Stimulated activated naive CD8-positive, alpha-beta T cell treated with anti-CD3 and anti-CD28 coated beads, Interleukin-15, Interleukin-2, amounts not matched to agents 100 ng/mL and 50 ng/mL, for 24 hours (primary cell): ENCODE measurements around the gene RAD52.

Experiments used
- H3K27ac Mint-ChIP-seq: one replicate; pipeline ENCODE4 v1.8.0; 2021; ENCODE audit warnings: mild to moderate bottlenecking, mixed read lengths
- H3K27me3 Mint-ChIP-seq: one replicate; pipeline ENCODE4 v1.8.0; 2021; ENCODE audit warnings: mixed read lengths
- H3K36me3 Mint-ChIP-seq: one replicate; pipeline ENCODE4 v1.8.0; 2021; ENCODE audit warnings: low read depth, mixed read lengths
- H3K4me1 Mint-ChIP-seq: one replicate; pipeline ENCODE4 v1.8.0; 2021; ENCODE audit warnings: low read depth, mixed read lengths
- H3K4me3 Mint-ChIP-seq: one replicate; pipeline ENCODE4 v1.8.0; 2021; ENCODE audit warnings: mild to moderate bottlenecking, mixed read lengths
- H3K9me3 Mint-ChIP-seq: one replicate; pipeline ENCODE4 v1.8.0; 2021; ENCODE audit warnings: mixed read lengths

Gene RAD52

GRCh38 chr12:912466-913235, 36.8 kb downstream of the RAD52 start:
- H3K36me3 Mint-ChIP-seq: peaks cover 88% of the 10 kb centered on the region
- H3K27me3 Mint-ChIP-seq: no peaks in the 10 kb centered on the region
- H3K9me3 Mint-ChIP-seq: no peaks in the 10 kb centered on the region
- H3K4me1 Mint-ChIP-seq: peaks cover 20% of the 10 kb centered on the region
- no peak overlapping the region for H3K27ac Mint-ChIP-seq
- H3K4me3 Mint-ChIP-seq: no peak overlapping the region

GRCh38 chr12:911191-911826, 38.2 kb downstream of the RAD52 start:
- Mint-ChIP-seq H3K4me3 (no peak overlapping the region), H3K27ac (no peak overlapping the region), H3K4me1 (peaks cover 20% of the 10 kb centered on the region), H3K36me3 (peaks cover 86% of the 10 kb centered on the region), H3K27me3 (no peaks in the 10 kb centered on the region), H3K9me3 (no peaks in the 10 kb centered on the region)

GRCh38 chr12:910416-910815, 39.1 kb downstream of the RAD52 start:
- Mint-ChIP-seq H3K4me1 (peaks cover 23% of the 10 kb centered on the region), H3K27me3 (no peaks in the 10 kb centered on the region), H3K27ac (peak overlapping the region; percentile 63), H3K9me3 (no peaks in the 10 kb centered on the region), H3K4me3 (no peak overlapping the region), H3K36me3 (peaks cover 86% of the 10 kb centered on the region)

GRCh38 chr12:909861-910260, 39.6 kb downstream of the RAD52 start:
- H3K36me3 Mint-ChIP-seq: peaks cover 86% of the 10 kb centered on the region
- H3K4me1 Mint-ChIP-seq: peaks cover 23% of the 10 kb centered on the region
- no peaks in the 10 kb centered on the region for H3K9me3 Mint-ChIP-seq
- H3K4me3 Mint-ChIP-seq: no peak overlapping the region
- peak overlapping the region; percentile 54 for H3K27ac Mint-ChIP-seq
- no peaks in the 10 kb centered on the region for H3K27me3 Mint-ChIP-seq

- no peaks in the 10 kb centered on the region for H3K9me3 Mint-ChIP-seq
- peaks cover 23% of the 10 kb centered on the region for H3K4me1 Mint-ChIP-seq
- peak overlapping the region; percentile 66 for H3K27ac Mint-ChIP-seq
- no peak overlapping the region for H3K4me3 Mint-ChIP-seq
- no peaks in the 10 kb centered on the region for H3K27me3 Mint-ChIP-seq
- H3K36me3 Mint-ChIP-seq: peaks cover 85% of the 10 kb centered on the region
These were observed 41.9 kb downstream of the RAD52 start for GRCh38 chr12:907413-908185.

GRCh38 chr12:906062-906585, 43.4 kb downstream of the RAD52 start:
- Mint-ChIP-seq H3K27ac (peak overlapping the region; percentile 24), H3K9me3 (no peaks in the 10 kb centered on the region), H3K4me1 (peaks cover 23% of the 10 kb centered on the region), H3K36me3 (peaks cover 90% of the 10 kb centered on the region), H3K27me3 (no peaks in the 10 kb centered on the region), H3K4me3 (no peak overlapping the region)

GRCh38 chr12:905261-906031, 44.0 kb downstream of the RAD52 start:
- Mint-ChIP-seq H3K4me3 (no peak overlapping the region), H3K27ac (peak overlapping the region; percentile 38), H3K4me1 (peaks cover 23% of the 10 kb centered on the region), H3K36me3 (peaks cover 90% of the 10 kb centered on the region), H3K9me3 (no peaks in the 10 kb centered on the region), H3K27me3 (no peaks in the 10 kb centered on the region)

- Mint-ChIP-seq H3K4me3 (no peak overlapping the region), H3K9me3 (no peaks in the 10 kb centered on the region), H3K27ac (peak overlapping the region; percentile 14), H3K4me1 (peaks cover 23% of the 10 kb centered on the region), H3K27me3 (no peaks in the 10 kb centered on the region), H3K36me3 (peaks cover 87% of the 10 kb centered on the region)
These were observed 45.5 kb downstream of the RAD52 start for GRCh38 chr12:904010-904414.

- H3K36me3 Mint-ChIP-seq: peaks cover 85% of the 10 kb centered on the region
- no peaks in the 10 kb centered on the region for H3K9me3 Mint-ChIP-seq
- H3K27ac Mint-ChIP-seq: no peak overlapping the region
- H3K4me1 Mint-ChIP-seq: peaks cover 23% of the 10 kb centered on the region
- H3K27me3 Mint-ChIP-seq: no peaks in the 10 kb centered on the region
- no peak overlapping the region for H3K4me3 Mint-ChIP-seq
These were observed 46.4 kb downstream of the RAD52 start for GRCh38 chr12:903055-903454.

- peaks cover 23% of the 10 kb centered on the region for H3K4me1 Mint-ChIP-seq
- no peak overlapping the region for H3K4me3 Mint-ChIP-seq
- no peak overlapping the region for H3K27ac Mint-ChIP-seq
- peaks cover 85% of the 10 kb centered on the region for H3K36me3 Mint-ChIP-seq
- no peaks in the 10 kb centered on the region for H3K27me3 Mint-ChIP-seq
- no peaks in the 10 kb centered on the region for H3K9me3 Mint-ChIP-seq
These were observed 46.9 kb downstream of the RAD52 start for GRCh38 chr12:902581-902980.

- Mint-ChIP-seq H3K9me3 (no peaks in the 10 kb centered on the region), H3K27me3 (no peaks in the 10 kb centered on the region), H3K36me3 (peaks cover 65% of the 10 kb centered on the region), H3K4me3 (no peak overlapping the region), H3K4me1 (no peaks in the 10 kb centered on the region), H3K27ac (no peak overlapping the region)
These were observed 52.1 kb downstream of the RAD52 start for GRCh38 chr12:897386-897785.

GRCh38 chr12:896031-896430, 53.5 kb downstream of the RAD52 start:
- no peaks in the 10 kb centered on the region for H3K4me1 Mint-ChIP-seq
- H3K27ac Mint-ChIP-seq: no peak overlapping the region
- H3K36me3 Mint-ChIP-seq: peaks cover 55% of the 10 kb centered on the region
- H3K9me3 Mint-ChIP-seq: no peaks in the 10 kb centered on the region
- H3K4me3 Mint-ChIP-seq: no peak overlapping the region
- H3K27me3 Mint-ChIP-seq: no peaks in the 10 kb centered on the region

- H3K4me3 Mint-ChIP-seq: no peak overlapping the region
- H3K4me1 Mint-ChIP-seq: no peaks in the 10 kb centered on the region
- H3K27ac Mint-ChIP-seq: no peak overlapping the region
- peaks cover 51% of the 10 kb centered on the region for H3K36me3 Mint-ChIP-seq
- H3K27me3 Mint-ChIP-seq: no peaks in the 10 kb centered on the region
- H3K9me3 Mint-ChIP-seq: no peaks in the 10 kb centered on the region
These were observed 55.3 kb downstream of the RAD52 start for GRCh38 chr12:894226-894625.

- no peaks in the 10 kb centered on the region for H3K9me3 Mint-ChIP-seq
- no peak overlapping the region for H3K4me3 Mint-ChIP-seq
- H3K4me1 Mint-ChIP-seq: no peaks in the 10 kb centered on the region
- peaks cover 82% of the 10 kb centered on the region for H3K36me3 Mint-ChIP-seq
- no peak overlapping the region for H3K27ac Mint-ChIP-seq
- no peaks in the 10 kb centered on the region for H3K27me3 Mint-ChIP-seq
These were observed 63.3 kb downstream of the RAD52 start for GRCh38 chr12:886206-886605.
